A673 (cell line): Measurements from ENCODE around the gene ZNF692.

ENCODE experiments used
- CTCF ChIP-seq: fragments of 300-800, 200-600 bp; sonication (generic); conservative IDR thresholded peaks from 2 replicates; pipeline ENCODE4 v1.5.1; 2017; ENCODE audit warnings: low read depth, mild to moderate bottlenecking, antibody characterized with exemption, low read length, moderate library complexity, mixed read lengths
- EZH2 ChIP-seq: fragments of 200-600 bp; sonication (generic); IDR thresholded peaks from 2 replicates; pipeline ENCODE4 v1.6.1; 2017; ENCODE audit warnings: borderline replicate concordance, low read depth, mild to moderate bottlenecking, mixed read lengths, antibody characterized with exemption, low read length; ENCODE audit not compliant: poor library complexity, severe bottlenecking

- no peak for TF ChIP-seq CTCF
- TF ChIP-seq EZH2: no peak
Observed at GRCh38 chr1:248849152-248849551, 9.7 kb downstream of the ZNF692 start.
